Measurements from ENCODE around the gene PHYKPL. TPM values are rescaled to one million over a fixed set of nuclear protein-coding genes. Genes with fewer than 3 reads are reported as not detected.
"Not testable (repeated sequence)": the region's sequence is repeated elsewhere in the genome, so short reads cannot be mapped to it uniquely, and the experiment has no call there.

Gene PHYKPL
- total RNA-seq, 2 experiments from 2014 or later, result 125 to 126 TPM

DNA sequence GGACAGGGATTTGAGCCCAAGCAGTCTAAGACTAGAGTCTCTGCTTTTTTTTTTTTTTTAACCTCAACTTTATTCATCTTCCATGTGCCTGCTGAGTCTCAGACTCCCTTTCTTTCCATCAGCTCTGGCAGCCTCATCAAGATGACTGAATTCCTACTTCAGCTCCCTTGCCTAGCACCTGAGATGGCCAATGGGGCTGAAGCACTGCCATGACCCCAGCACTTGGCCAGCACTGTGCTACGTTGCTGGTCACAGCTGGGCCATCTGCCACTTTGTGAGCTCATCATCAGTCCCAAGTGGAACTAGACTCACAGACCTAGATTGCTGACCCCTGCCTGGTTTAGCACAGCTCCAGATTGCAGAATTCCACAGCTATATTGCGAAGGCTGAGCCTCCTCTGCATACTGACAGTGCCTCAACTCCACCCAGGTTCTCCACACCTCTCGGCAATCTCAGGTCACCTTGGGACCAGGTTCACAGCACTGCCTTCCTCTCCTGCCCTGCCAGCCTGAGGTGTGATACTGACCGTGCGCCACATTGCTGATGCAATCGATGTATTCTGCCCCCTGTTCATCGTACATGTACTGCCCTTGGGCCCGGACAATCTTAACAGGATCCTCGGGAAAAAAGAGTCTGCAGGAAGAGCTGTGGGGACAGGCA lies 1.6 kb downstream of the PHYKPL start:
- ChIA-PET POLR2A (interaction anchor here (0.7 to 1.4 kb wide), 5 partner anchors 17 to 27 kb away, joined by 3 to 7 read pairs (median 3); partner anchors contain the start of gene HNRNPAB), CTCF (interaction anchor here (0.6 kb wide), 2 partner anchors 9 to 14 kb away, joined by 3 read pairs; no protein-coding TSS in a partner anchor)
- ATAC-seq (no peak), DNase-seq (no peak)
- H3K27me3 Mint-ChIP-seq (ENCODE audit: low read depth), result no peaks in the 10 kb centered on the region
- H3K9me3 Mint-ChIP-seq (ENCODE audit: insufficient read depth), result no peaks in the 10 kb centered on the region
- peaks cover 55% of the 10 kb centered on the region for H3K36me3 Mint-ChIP-seq (ENCODE audit: low read depth)
- peak overlapping the region; percentile 90 for H3K4me3 Mint-ChIP-seq
- H3K4me1 Mint-ChIP-seq (ENCODE audit: low read depth), result peaks cover 83% of the 10 kb centered on the region
- peak overlapping the region; percentile 85 for H3K27ac Mint-ChIP-seq

DNA sequence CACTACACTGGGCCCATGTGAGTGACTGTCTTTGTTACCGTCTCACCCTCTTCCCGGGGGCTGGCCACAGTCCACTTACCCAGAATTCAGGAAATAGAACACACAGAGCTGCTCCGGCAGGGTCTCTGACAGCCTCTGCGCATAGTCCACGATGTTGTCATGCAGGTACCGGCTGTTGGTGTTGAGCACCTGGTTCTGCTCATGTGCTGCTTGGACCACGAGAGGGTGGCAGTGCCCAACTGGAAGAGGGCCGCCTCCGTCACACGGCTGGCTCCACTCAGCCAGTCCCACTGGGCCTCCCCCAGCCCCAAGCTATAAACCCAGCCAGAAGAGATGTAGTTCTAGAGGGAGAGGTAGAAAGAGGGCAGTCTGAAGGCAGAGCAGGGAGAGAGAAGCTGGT lies 2.7 kb downstream of the PHYKPL start:
- Mint-ChIP-seq H3K27ac (peak overlapping the region; percentile 63), H3K4me1 (ENCODE audit: low read depth) (peaks cover 75% of the 10 kb centered on the region), H3K36me3 (ENCODE audit: low read depth) (peaks cover 64% of the 10 kb centered on the region), H3K4me3 (peak overlapping the region; percentile 90), H3K27me3 (ENCODE audit: low read depth) (no peaks in the 10 kb centered on the region), H3K9me3 (ENCODE audit: insufficient read depth) (no peaks in the 10 kb centered on the region)
- CTCF ChIA-PET, result no interaction called here
- DNase-seq (no peak), ATAC-seq (no peak)
- POLR2A ChIA-PET, result interaction anchor here (1.4 kb wide), 1 partner anchor 25 kb away, joined by 7 read pairs; the partner anchor contains the start of gene HNRNPAB

- DNase-seq; ATAC-seq; POLR2A ChIA-PET; H3K27me3 Mint-ChIP-seq (ENCODE audit: low read depth); H3K9me3 Mint-ChIP-seq (ENCODE audit: insufficient read depth); CTCF ChIA-PET: not testable (repeated sequence)
- Mint-ChIP-seq H3K36me3 (ENCODE audit: low read depth) (peaks cover 68% of the 10 kb centered on the region), H3K27ac (peak overlapping the region; percentile 72), H3K4me1 (ENCODE audit: low read depth) (peaks cover 67% of the 10 kb centered on the region), H3K4me3 (peak overlapping the region; percentile 90)
Observed at GRCh38 chr5:178229111-178229510, 3.5 kb downstream of the PHYKPL start.

DNA sequence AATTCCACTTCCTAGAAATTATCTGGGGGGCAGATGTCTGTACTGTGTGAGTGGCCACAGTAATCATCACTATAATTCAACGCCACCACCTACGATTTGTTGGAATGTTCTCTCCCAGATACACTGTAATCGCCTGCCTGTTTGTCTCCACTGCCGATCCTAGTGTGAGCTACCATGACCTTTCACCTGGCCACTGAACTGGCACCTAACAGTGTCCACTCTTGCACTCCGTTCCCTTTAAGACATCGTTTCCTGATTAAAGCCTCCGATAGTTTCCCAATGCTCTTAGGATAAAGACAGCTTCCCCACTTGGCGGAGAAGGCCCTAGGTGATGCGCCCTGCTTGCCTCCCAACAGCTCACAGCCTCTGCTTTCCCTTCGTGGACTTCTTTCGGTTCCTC lies 4.0 kb downstream of the PHYKPL start:
- ChIA-PET CTCF (no interaction called here), POLR2A (no interaction called here)
- no peak for ATAC-seq
- Mint-ChIP-seq H3K36me3 (ENCODE audit: low read depth) (peaks cover 73% of the 10 kb centered on the region), H3K4me3 (no peak overlapping the region), H3K27me3 (ENCODE audit: low read depth) (no peaks in the 10 kb centered on the region), H3K27ac (no peak overlapping the region), H3K4me1 (ENCODE audit: low read depth) (peaks cover 63% of the 10 kb centered on the region), H3K9me3 (ENCODE audit: insufficient read depth) (no peaks in the 10 kb centered on the region)
- DNase-seq, result no peak

GRCh38 chr5:178227929-178228328 lies 4.7 kb downstream of the PHYKPL start:
- peak overlapping the region; percentile 56 for H3K27ac Mint-ChIP-seq
- no peak for ATAC-seq
- H3K4me1 Mint-ChIP-seq (ENCODE audit: low read depth), result peaks cover 59% of the 10 kb centered on the region
- CTCF ChIA-PET, result no interaction called here
- H3K36me3 Mint-ChIP-seq (ENCODE audit: low read depth), result peaks cover 80% of the 10 kb centered on the region
- no peaks in the 10 kb centered on the region for H3K27me3 Mint-ChIP-seq (ENCODE audit: low read depth)
- H3K4me3 Mint-ChIP-seq, result no peak overlapping the region
- POLR2A ChIA-PET, result no interaction called here
- no peak for DNase-seq
- H3K9me3 Mint-ChIP-seq (ENCODE audit: insufficient read depth), result no peaks in the 10 kb centered on the region

DNA sequence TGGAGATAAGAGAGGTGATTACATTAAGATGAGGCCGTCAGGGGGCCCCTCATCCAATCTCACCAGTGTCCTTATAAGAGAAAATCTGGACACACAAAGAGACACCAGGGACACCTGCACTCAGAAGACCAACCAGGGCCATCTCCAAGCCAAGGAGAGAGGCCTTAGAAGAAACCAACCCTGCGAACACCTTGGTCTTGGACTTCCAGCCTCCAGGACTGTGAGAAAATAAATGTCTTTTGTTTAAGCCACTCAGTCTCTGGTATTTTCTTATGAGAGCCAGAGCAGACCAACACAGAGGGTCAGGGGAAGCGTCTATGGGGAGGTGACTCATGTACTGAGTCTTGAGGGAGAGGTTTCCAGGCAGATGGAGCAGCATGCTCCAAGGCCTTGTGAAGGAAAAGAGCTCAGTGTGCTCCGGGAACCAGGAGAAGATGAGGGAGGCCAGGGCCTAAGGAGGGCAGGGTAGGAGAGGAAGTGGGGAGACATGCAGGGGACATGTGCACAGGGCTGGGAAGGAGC lies 5.4 kb downstream of the PHYKPL start:
- Mint-ChIP-seq H3K36me3 (ENCODE audit: low read depth) (peaks cover 84% of the 10 kb centered on the region), H3K4me3 (no peak overlapping the region), H3K27me3 (ENCODE audit: low read depth) (no peaks in the 10 kb centered on the region), H3K4me1 (ENCODE audit: low read depth) (peaks cover 58% of the 10 kb centered on the region), H3K27ac (peak overlapping the region; percentile 72), H3K9me3 (ENCODE audit: insufficient read depth) (no peaks in the 10 kb centered on the region)
- CTCF ChIA-PET, result no interaction called here
- DNase-seq (no peak), ATAC-seq (no peak)
- POLR2A ChIA-PET, result no interaction called here

DNA sequence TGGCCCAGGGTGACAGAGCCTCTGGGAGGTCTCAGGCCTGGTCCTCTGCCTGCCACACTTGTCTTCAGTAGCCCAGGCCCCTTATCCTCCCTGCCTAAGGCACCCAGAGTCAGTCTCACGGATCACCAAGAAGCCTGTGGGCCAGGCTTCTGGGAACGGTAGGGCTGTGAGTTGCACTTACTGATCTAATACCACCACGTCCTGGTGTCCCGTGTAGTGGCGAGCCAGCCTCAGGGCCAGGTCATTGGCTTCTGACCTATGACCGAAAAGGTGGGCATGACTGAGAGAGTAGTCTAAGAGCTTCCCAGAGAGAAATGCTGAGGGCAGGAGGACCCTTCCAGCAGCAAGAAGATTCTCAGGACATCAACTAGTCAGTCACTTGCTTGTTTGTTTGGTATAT lies 7.4 kb downstream of the PHYKPL start:
- CTCF ChIA-PET, result no interaction called here
- POLR2A ChIA-PET, result interaction anchor here (0.8 kb wide), 1 partner anchor 12 kb away, joined by 4 read pairs; no protein-coding TSS in a partner anchor
- H3K4me1 Mint-ChIP-seq (ENCODE audit: low read depth), result peaks cover 54% of the 10 kb centered on the region
- H3K27ac Mint-ChIP-seq, result peak overlapping the region; percentile 13
- H3K4me3 Mint-ChIP-seq, result no peak overlapping the region
- no peak for DNase-seq
- peaks cover 82% of the 10 kb centered on the region for H3K36me3 Mint-ChIP-seq (ENCODE audit: low read depth)
- H3K27me3 Mint-ChIP-seq (ENCODE audit: low read depth), result no peaks in the 10 kb centered on the region
- ATAC-seq, result no peak
- H3K9me3 Mint-ChIP-seq (ENCODE audit: insufficient read depth), result no peaks in the 10 kb centered on the region

DNA sequence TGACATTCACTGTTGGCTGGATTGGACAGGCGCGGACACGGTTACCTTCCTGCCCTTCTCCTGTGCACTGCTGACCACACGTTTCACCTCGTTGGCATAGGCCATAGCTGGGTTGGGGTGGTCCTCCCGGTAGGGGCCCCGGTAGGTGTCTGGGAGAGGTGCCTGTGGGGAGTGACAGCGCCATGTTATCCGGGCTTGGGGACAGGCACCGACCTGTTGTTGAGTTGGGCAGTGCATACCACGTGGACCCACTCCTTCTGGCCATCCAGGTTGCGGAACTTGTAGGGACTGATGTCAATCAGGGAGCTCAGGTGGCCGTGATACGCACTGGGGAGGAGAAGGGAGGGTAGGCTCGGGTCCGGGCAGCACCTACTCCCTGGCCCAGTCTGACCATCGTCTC lies 8.2 kb downstream of the PHYKPL start:
- Mint-ChIP-seq H3K36me3 (ENCODE audit: low read depth) (peaks cover 80% of the 10 kb centered on the region), H3K9me3 (ENCODE audit: insufficient read depth) (no peaks in the 10 kb centered on the region), H3K27me3 (ENCODE audit: low read depth) (no peaks in the 10 kb centered on the region), H3K4me1 (ENCODE audit: low read depth) (peaks cover 47% of the 10 kb centered on the region), H3K4me3 (no peak overlapping the region), H3K27ac (no peak overlapping the region)
- DNase-seq (no peak), ATAC-seq (no peak)
- ChIA-PET CTCF (no interaction called here), POLR2A (interaction anchor here (0.8 kb wide), 1 partner anchor 12 kb away, joined by 4 read pairs; no protein-coding TSS in a partner anchor)

- POLR2A ChIA-PET, result no interaction called here
- H3K36me3 Mint-ChIP-seq (ENCODE audit: low read depth), result peaks cover 77% of the 10 kb centered on the region
- no peaks in the 10 kb centered on the region for H3K9me3 Mint-ChIP-seq (ENCODE audit: insufficient read depth)
- no peak overlapping the region for H3K4me3 Mint-ChIP-seq
- no peaks in the 10 kb centered on the region for H3K27me3 Mint-ChIP-seq (ENCODE audit: low read depth)
- DNase-seq (no peak), ATAC-seq (no peak)
- peaks cover 42% of the 10 kb centered on the region for H3K4me1 Mint-ChIP-seq (ENCODE audit: low read depth)
- CTCF ChIA-PET, result no interaction called here
- peak overlapping the region; percentile 62 for H3K27ac Mint-ChIP-seq
Observed at GRCh38 chr5:178223828-178224335, 8.7 kb downstream of the PHYKPL start.

DNA sequence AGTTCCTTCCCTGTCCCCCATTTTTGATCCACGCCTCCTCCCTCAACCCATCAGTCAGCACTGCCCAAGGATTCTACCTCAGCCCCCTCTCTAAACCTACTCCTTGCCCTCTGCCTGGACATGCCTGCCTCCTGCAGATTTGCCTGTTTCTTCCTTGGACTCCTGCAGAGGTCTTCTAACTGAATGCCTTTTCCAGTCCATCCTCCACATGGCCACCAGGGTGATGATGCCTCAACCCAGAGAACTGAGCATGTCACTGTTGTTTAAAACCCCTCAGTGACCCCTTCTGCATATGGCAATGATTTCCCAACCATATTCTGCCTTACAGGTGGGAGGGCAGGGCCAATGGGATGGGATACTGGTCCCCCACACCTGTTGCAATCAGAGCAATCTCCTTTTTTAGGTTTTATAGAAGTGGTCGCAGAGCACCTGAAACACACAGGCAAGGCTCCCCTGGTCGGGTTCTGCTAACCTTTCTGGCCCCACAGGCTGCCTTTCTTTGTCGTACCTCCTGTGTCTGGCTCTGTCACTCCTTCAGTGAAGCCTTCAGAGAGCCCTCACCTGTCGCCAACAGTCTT lies 9.3 kb downstream of the PHYKPL start:
- DNase-seq, result no peak
- Mint-ChIP-seq H3K27ac (peak overlapping the region; percentile 62), H3K27me3 (ENCODE audit: low read depth) (no peaks in the 10 kb centered on the region), H3K9me3 (ENCODE audit: insufficient read depth) (no peaks in the 10 kb centered on the region), H3K4me3 (no peak overlapping the region), H3K36me3 (ENCODE audit: low read depth) (peaks cover 78% of the 10 kb centered on the region), H3K4me1 (ENCODE audit: low read depth) (peaks cover 36% of the 10 kb centered on the region)
- CTCF ChIA-PET, result no interaction called here
- POLR2A ChIA-PET, result no interaction called here
- ATAC-seq, result no peak

DNA sequence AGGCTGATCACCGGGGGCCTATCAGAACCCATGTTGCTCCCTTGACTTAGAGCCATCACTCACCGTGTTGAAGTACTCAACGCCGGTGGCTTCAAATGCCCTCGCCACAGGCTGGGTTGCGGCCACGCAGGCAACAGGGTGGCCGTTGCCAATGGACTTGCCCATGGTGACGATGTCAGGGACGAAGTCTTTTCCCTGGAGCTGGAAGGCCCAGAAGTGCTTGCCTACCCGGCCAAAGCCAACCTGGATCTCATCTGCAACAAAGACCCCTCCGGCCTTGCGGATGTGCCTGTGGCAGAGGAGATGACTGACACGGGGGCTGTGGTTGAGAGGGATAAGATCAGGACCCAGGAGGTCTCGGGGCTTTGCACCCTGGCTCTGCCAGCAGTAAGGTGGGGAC lies 10.3 kb downstream of the PHYKPL start:
- peak overlapping the region; percentile 70 for H3K27ac Mint-ChIP-seq

DNA sequence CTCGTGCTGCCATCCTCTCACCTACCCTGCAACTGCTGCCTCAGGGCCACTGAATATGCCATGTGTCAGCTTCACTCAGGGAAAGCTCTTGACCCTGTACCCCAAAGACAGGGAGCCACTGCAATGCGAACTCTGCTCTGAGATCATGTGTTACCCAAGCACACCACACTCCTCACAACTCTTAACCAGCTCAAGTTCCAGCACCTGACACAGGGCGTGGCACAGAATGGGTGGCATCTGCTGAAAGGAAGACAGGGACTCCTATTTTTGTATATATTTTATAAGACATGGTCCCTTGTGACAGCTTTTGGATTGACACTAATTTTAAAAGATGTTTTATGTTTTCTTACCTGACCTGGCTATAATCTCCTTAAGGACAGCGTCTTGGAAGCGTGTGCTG lies 10.7 kb downstream of the PHYKPL start:
- Mint-ChIP-seq H3K9me3 (ENCODE audit: insufficient read depth) (no peaks in the 10 kb centered on the region), H3K36me3 (ENCODE audit: low read depth) (peaks cover 68% of the 10 kb centered on the region), H3K27me3 (ENCODE audit: low read depth) (no peaks in the 10 kb centered on the region), H3K4me1 (ENCODE audit: low read depth) (peaks cover 21% of the 10 kb centered on the region), H3K27ac (peak overlapping the region; percentile 70), H3K4me3 (no peak overlapping the region)
- no peak for ATAC-seq
- POLR2A ChIA-PET, result interaction anchor here (1.0 kb wide), 1 partner anchor 17 kb away, joined by 3 read pairs; the partner anchor contains the start of gene HNRNPAB
- no peak for DNase-seq
- CTCF ChIA-PET, result interaction anchor here (1.0 kb wide), 1 partner anchor 9 kb away, joined by 3 read pairs; no protein-coding TSS in a partner anchor

More for the DNA sequence above, 10.3 kb downstream of the PHYKPL start:
- Mint-ChIP-seq H3K4me3 (no peak overlapping the region), H3K4me1 (ENCODE audit: low read depth) (peaks cover 26% of the 10 kb centered on the region), H3K36me3 (ENCODE audit: low read depth) (peaks cover 72% of the 10 kb centered on the region), H3K27me3 (ENCODE audit: low read depth) (no peaks in the 10 kb centered on the region), H3K9me3 (ENCODE audit: insufficient read depth) (no peaks in the 10 kb centered on the region)
- POLR2A ChIA-PET, result no interaction called here
- DNase-seq (no peak), ATAC-seq (no peak)
- CTCF ChIA-PET, result interaction anchor here (1.0 kb wide), 1 partner anchor 8 kb away, joined by 3 read pairs; no protein-coding TSS in a partner anchor
